Endothelial cell of umbilical vein (primary cell): ENCODE measurements around the gene IL1R1. TPM values are rescaled to one million over a fixed set of nuclear protein-coding genes. Genes with fewer than 3 reads are reported as not detected.
A peak's percentile ranks its signal among the peaks of the same experiment; 100 is the strongest.

ENCODE experiments used
- BruUV-seq: library from RNA; stranded (reverse); fragments of 400-500 nt; replicated peaks from 2 replicates; lab custom pipeline; 2021; lab: Mats Ljungman, UMichigan
- CTCF ChIA-PET: fragments of 300-600, 350-600 bp; sonication (Branson Sonifier 250); formaldehyde crosslinking; loops from one replicate; lab custom pipeline; 2021; ENCODE audit warnings: antibody characterized with exemption, inconsistent platforms; lab: Charles Lee
- POLR2A ChIA-PET: fragments of 300-600, 350-600 bp; sonication (Branson Sonifier 250); formaldehyde crosslinking; loops from one replicate; lab custom pipeline; 2021; ENCODE audit warnings: antibody characterized with exemption, inconsistent platforms; lab: Charles Lee
- DNase-seq: peaks from one replicate; pipeline ENCODE4 v3.0.0-alpha.2; 2011; ENCODE audit warnings: low read depth, low spot score
- FAIRE-seq: peaks from 2 replicates; lab custom pipeline; 2011; peaks lifted over from hg19 to GRCh38; lab: Jason Lieb, UNC
- H2AFZ ChIP-seq: 2 replicates; pipeline ENCODE4 v1.6.0; 2012; ENCODE audit warnings: low read depth, low read length, control low read depth, inconsistent platforms
- H3K27ac ChIP-seq: 2 replicates; pipeline ENCODE4 v1.5.1; 2011; ENCODE audit warnings: low read depth, mild to moderate bottlenecking, control low read depth, low read length, moderate library complexity; ENCODE audit not compliant: insufficient read depth
- H3K27me3 ChIP-seq, 2 experiments: 2 replicates each; pipeline versions ENCODE4 v1.6.0 to v1.6.1; 2011; ENCODE audit warnings: low read length in 2 of 2, mixed read lengths in 1 of 2; ENCODE audit not compliant: control insufficient read depth in 2 of 2, insufficient read depth in 2 of 2
- H3K36me3 ChIP-seq, 2 experiments: 2 replicates in 1 of 2; 3 replicates in 1 of 2; pipeline ENCODE4 v1.5.1; 2011; ENCODE audit warnings: low read length in 2 of 2, mild to moderate bottlenecking in 1 of 2, moderate library complexity in 1 of 2; ENCODE audit not compliant: control insufficient read depth in 2 of 2, insufficient read depth in 2 of 2; ENCODE audit errors: extremely low read depth in 1 of 2
- H3K4me1 ChIP-seq: 3 replicates; pipeline ENCODE4 v1.5.1; 2011; ENCODE audit warnings: mild to moderate bottlenecking, low read length; ENCODE audit not compliant: control insufficient read depth, insufficient read depth; ENCODE audit errors: extremely low read depth
- H3K4me2 ChIP-seq: 2 replicates; pipeline ENCODE4 v1.6.1; 2011; ENCODE audit warnings: low read length, control low read depth, mixed read lengths; ENCODE audit not compliant: insufficient read depth
- H3K4me3 ChIP-seq, 3 experiments: fragments of 200-600 bp in 1 of 3; sonication (generic), shearing (Covaris generic) in 1 of 3; replicated peaks in 1 of 3; 2 replicates each; pipeline ENCODE4 v1.5.1; 2011 to 2016; ENCODE audit warnings: control low read depth in 3 of 3, low read length in 3 of 3, mild to moderate bottlenecking in 2 of 3, inconsistent platforms in 1 of 3, low read depth in 1 of 3, moderate library complexity in 1 of 3; ENCODE audit not compliant: insufficient read depth in 1 of 3
- H3K79me2 ChIP-seq: 2 replicates; pipeline ENCODE4 v1.6.0; 2012; ENCODE audit warnings: low read length, inconsistent platforms; ENCODE audit not compliant: control insufficient read depth, insufficient read depth
- H3K9ac ChIP-seq: replicated peaks from 2 replicates; pipeline ENCODE3; 2011; ENCODE audit warnings: low read length, control low read depth; ENCODE audit not compliant: insufficient read depth; ENCODE audit errors: extremely low read depth
- H3K9me1 ChIP-seq: replicated peaks from 3 replicates; pipeline ENCODE4 v1.6.0; 2011; ENCODE audit warnings: mild to moderate bottlenecking, low read length; ENCODE audit not compliant: control insufficient read depth, insufficient read depth; ENCODE audit errors: extremely low read depth
- H3K9me3 ChIP-seq: replicated peaks from 2 replicates; pipeline ENCODE4 v1.5.1; 2012; ENCODE audit warnings: low read length, inconsistent platforms; ENCODE audit not compliant: control insufficient read depth, insufficient read depth
- H4K20me1 ChIP-seq: replicated peaks from 2 replicates; pipeline ENCODE3; 2011; ENCODE audit warnings: mild to moderate bottlenecking, low read length; ENCODE audit not compliant: control insufficient read depth, insufficient read depth; ENCODE audit errors: extremely low read depth
- EZH2 ChIP-seq: IDR thresholded peaks from 2 replicates; pipeline ENCODE4 v1.6.1; 2012; ENCODE audit warnings: borderline replicate concordance, low read depth, mild to moderate bottlenecking, moderate library complexity, low read length, inconsistent platforms; ENCODE audit not compliant: severe bottlenecking
- FOS ChIP-seq: IDR thresholded peaks from 2 replicates; pipeline ENCODE4 v1.6.1; 2011; ENCODE audit warnings: mild to moderate bottlenecking, low read length, moderate library complexity, borderline replicate concordance; ENCODE audit not compliant: insufficient read depth
- GATA2 ChIP-seq: IDR thresholded peaks from 2 replicates; pipeline ENCODE4 v1.7.0; 2011; ENCODE audit warnings: low read depth, mild to moderate bottlenecking, moderate library complexity, mixed read lengths, low read length; ENCODE audit not compliant: insufficient read length, insufficient read depth
- JUN ChIP-seq: IDR thresholded peaks from 2 replicates; pipeline ENCODE4 v1.6.1; 2011; ENCODE audit warnings: borderline replicate concordance, low read depth; ENCODE audit not compliant: insufficient read length, insufficient read depth
- MAX ChIP-seq: IDR thresholded peaks from 2 replicates; pipeline ENCODE4 v1.6.1; 2011; ENCODE audit not compliant: insufficient read depth, insufficient read length
- MYC ChIP-seq: IDR thresholded peaks from one replicate; pipeline ENCODE4 v1.6.1; 2011; ENCODE audit warnings: mild to moderate bottlenecking, low read depth, low read length
- POLR2A ChIP-seq: IDR thresholded peaks from 2 replicates; pipeline ENCODE4 v1.6.1; 2012; ENCODE audit warnings: low read depth, mild to moderate bottlenecking, control low read depth, low read length
- POLR2AphosphoS5 ChIP-seq: IDR thresholded peaks from 2 replicates; pipeline ENCODE4 v1.6.1; 2012; ENCODE audit warnings: low read depth, mild to moderate bottlenecking, control low read depth, low read length, moderate library complexity; ENCODE audit not compliant: insufficient read depth
- dilution Hi-C: fragments of 300-500 bp; cut with MboI; formaldehyde crosslinking; loops from one replicate; pipeline ENCODE4 v1.15.0; 2019; ENCODE audit warnings: low sequenced_read_pairs; ENCODE audit not compliant: extremely low pct_ligation_motif_present
- intact Hi-C: fragments of 100-400 bp; cut with micrococcal nuclease; formaldehyde crosslinking; loops from one replicate; pipeline ENCODE4 v1.10.0; 2022
- polyA plus RNA-seq, 4 experiments: library from polyadenylated mRNA; depleted of rRNA in 3 of 4; stranded (reverse) in 3 of 4; unstranded in 1 of 4; fragments of >200 nt; gene quantifications; 2 replicates each; pipeline versions ENCODE4 v1.2.1 to v1.2.3, GENCODE V29; 2011 to 2012; ENCODE audit warnings: missing spikeins in 1 of 4
- total RNA-seq: library from RNA; stranded (reverse); gene quantifications from 2 replicates; pipeline ENCODE4 v1.2.3, GENCODE V29; 2021
- TF ChIP-seq, protein P1 (sequence below), 2 donors: IDR thresholded peaks; 1 replicate in 1 of 2; 2 replicates in 1 of 2; pipeline ENCODE4 v1.5.1; 2011; ENCODE audit warnings: low read length in 2 of 2, mild to moderate bottlenecking in 2 of 2, moderate library complexity in 2 of 2, control low read depth in 1 of 2, inconsistent platforms in 1 of 2, low read depth in 1 of 2; ENCODE audit not compliant: insufficient read depth in 1 of 2; ENCODE audit errors: extremely low read depth in 1 of 2

IL1R1 gene
- total and polyA plus RNA-seq, 2 donors (not counting 3 experiments of a cell fraction or from before 2014, with no cell fraction given) = 5.4 to 5.5 TPM

DNA sequence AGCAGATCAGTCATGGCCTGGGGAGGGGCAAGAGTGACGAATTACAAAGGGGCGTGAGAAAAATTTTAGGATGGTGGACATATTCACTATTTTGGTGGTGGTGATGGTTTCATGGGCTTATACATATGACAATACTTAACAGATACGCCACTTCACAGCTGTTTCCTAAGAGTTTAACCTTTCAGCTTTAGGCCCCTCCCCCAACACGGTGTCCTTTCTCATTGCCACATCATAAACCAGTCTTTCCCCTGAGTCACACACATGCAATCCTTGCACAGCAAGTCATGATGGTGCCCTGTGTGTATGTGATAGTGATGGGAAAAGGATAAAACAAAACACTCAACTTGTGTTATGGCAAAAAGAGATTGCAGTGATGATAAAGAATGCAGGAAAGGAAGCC is 47.6 kb upstream of the IL1R1 start:
- Histone ChIP-seq H3K9me3 (no peaks in the 10 kb centered on the region), H3K9ac (no peak overlapping the region), H4K20me1 (no peaks in the 10 kb centered on the region), H3K4me2 (no peak overlapping the region), H3K4me3 (no peak overlapping the region), H3K79me2 (no peaks in the 10 kb centered on the region), H3K27ac (no peak overlapping the region), H3K27me3 (no peaks in the 10 kb centered on the region), H3K4me1 (peaks cover 7% of the 10 kb centered on the region), H2AFZ (no peak overlapping the region), H3K9me1 (no peaks in the 10 kb centered on the region), H3K36me3 (no peaks in the 10 kb centered on the region)
- FAIRE-seq (peak; percentile 69), DNase-seq (peak; percentile 72)
- TF ChIP-seq MYC = no peak
- TF ChIP-seq FOS = peak; percentile 20
- TF ChIP-seq EZH2 = no peak
- peak; percentile 61 for TF ChIP-seq GATA2
- TF ChIP-seq MAX = no peak
- no peak for TF ChIP-seq POLR2AphosphoS5
- no peak for TF ChIP-seq POLR2A
- TF ChIP-seq, protein P1, sequence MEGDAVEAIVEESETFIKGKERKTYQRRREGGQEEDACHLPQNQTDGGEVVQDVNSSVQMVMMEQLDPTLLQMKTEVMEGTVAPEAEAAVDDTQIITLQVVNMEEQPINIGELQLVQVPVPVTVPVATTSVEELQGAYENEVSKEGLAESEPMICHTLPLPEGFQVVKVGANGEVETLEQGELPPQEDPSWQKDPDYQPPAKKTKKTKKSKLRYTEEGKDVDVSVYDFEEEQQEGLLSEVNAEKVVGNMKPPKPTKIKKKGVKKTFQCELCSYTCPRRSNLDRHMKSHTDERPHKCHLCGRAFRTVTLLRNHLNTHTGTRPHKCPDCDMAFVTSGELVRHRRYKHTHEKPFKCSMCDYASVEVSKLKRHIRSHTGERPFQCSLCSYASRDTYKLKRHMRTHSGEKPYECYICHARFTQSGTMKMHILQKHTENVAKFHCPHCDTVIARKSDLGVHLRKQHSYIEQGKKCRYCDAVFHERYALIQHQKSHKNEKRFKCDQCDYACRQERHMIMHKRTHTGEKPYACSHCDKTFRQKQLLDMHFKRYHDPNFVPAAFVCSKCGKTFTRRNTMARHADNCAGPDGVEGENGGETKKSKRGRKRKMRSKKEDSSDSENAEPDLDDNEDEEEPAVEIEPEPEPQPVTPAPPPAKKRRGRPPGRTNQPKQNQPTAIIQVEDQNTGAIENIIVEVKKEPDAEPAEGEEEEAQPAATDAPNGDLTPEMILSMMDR (IDR thresholded peaks at IDR 0.05; ENCODE audit: extremely low read depth in 1 of 2, insufficient read depth in 1 of 2, low read depth in 1 of 2, low read length in 2 of 2) = no peak
- peak; percentile 17 for TF ChIP-seq JUN
- dilution Hi-C loops (no loop called here), intact Hi-C loops (no loop called here)
- ChIA-PET CTCF (interaction anchor here (1.9 kb wide), 1 partner anchor 9 kb away, joined by 4 read pairs; no protein-coding TSS in a partner anchor), POLR2A (no interaction called here)
- no TSS peak for BruUV-seq
